Left ventricle myocardium inferior (tissue), 1 donor: ENCODE measurements around the gene ADAM12. TPM values are rescaled to one million over a fixed set of nuclear protein-coding genes. Genes with fewer than 3 reads are reported as not detected.

Experiments
- DNase-seq: peaks from one replicate; pipeline ENCODE4 v3.0.0-alpha.2; 2020
- H3K27ac ChIP-seq: fragments of 200-600 bp; replicated peaks from 2 replicates; pipeline ENCODE4 v1.8.0; 2021
- H3K27me3 ChIP-seq: fragments of 200-600 bp; 2 replicates; pipeline ENCODE4 v1.8.0; 2021; ENCODE audit warnings: low read depth
- H3K36me3 ChIP-seq: fragments of 200-600 bp; 2 replicates; pipeline ENCODE4 v1.8.0; 2021
- H3K4me1 ChIP-seq: fragments of 200-600 bp; 2 replicates; pipeline ENCODE4 v1.8.0; 2021
- H3K4me3 ChIP-seq: fragments of 200-600 bp; 2 replicates; pipeline ENCODE4 v1.8.0; 2021; ENCODE audit warnings: mild to moderate bottlenecking, moderate library complexity
- H3K9me3 ChIP-seq: fragments of 200-600 bp; replicated peaks from 2 replicates; pipeline ENCODE4 v1.8.0; 2021
- CTCF ChIP-seq: fragments of 200-600 bp; IDR thresholded peaks from 2 replicates; pipeline ENCODE4 v1.8.0; 2021; ENCODE audit warnings: antibody characterized with exemption, mild to moderate bottlenecking, borderline replicate concordance
- intact Hi-C: fragments of 100-400 bp; cut with micrococcal nuclease; formaldehyde crosslinking; loops from one replicate; pipeline ENCODE4 v1.11.0; 2022
- total RNA-seq: library from RNA; stranded (reverse); fragmentation: NEBNext Ultra II Directional; extraction: Animal tissue kit (Norgen Biotek cat#: 25700); gene quantifications from one replicate; pipeline ENCODE4 v1.2.1, GENCODE V29; 2021
- donor health status: DM: no; HTN: yes; CAD: no; lungs with severe emphysema.

ADAM12 gene
- total RNA-seq, 1 donor from 2014 or later = 0.27 TPM

GRCh38 chr10:126128581-126128980 is 259.7 kb downstream of the ADAM12 start:
- H3K27ac ChIP-seq = no peak overlapping the region
- intact Hi-C loops = no loop called here

GRCh38 chr10:126127481-126128029 is 260.7 kb downstream of the ADAM12 start:
- H3K36me3 ChIP-seq = no peaks in the 10 kb centered on the region
- no peak for DNase-seq
- no peak overlapping the region for H3K4me3 ChIP-seq
- TF ChIP-seq CTCF = no peak
- H3K27ac ChIP-seq = no peak overlapping the region
- no peaks in the 10 kb centered on the region for H3K9me3 ChIP-seq
- H3K4me1 ChIP-seq = peaks cover 4% of the 10 kb centered on the region
- no peaks in the 10 kb centered on the region for H3K27me3 ChIP-seq
- intact Hi-C loops = no loop called here

More at GRCh38 chr10:126128581-126128980, 259.7 kb downstream of the ADAM12 start:
- Histone ChIP-seq H3K9me3 (no peaks in the 10 kb centered on the region), H3K4me1 (peaks cover 4% of the 10 kb centered on the region), H3K36me3 (no peaks in the 10 kb centered on the region), H3K27me3 (no peaks in the 10 kb centered on the region), H3K4me3 (no peak overlapping the region)
- no peak for TF ChIP-seq CTCF
- DNase-seq = no peak

- no peak for DNase-seq
- Histone ChIP-seq H3K27ac (no peak overlapping the region), H3K36me3 (no peaks in the 10 kb centered on the region), H3K4me1 (peaks cover 4% of the 10 kb centered on the region), H3K4me3 (no peak overlapping the region), H3K9me3 (no peaks in the 10 kb centered on the region), H3K27me3 (no peaks in the 10 kb centered on the region)
- no peak for TF ChIP-seq CTCF
- intact Hi-C loops = no loop called here
Measured at GRCh38 chr10:126126866-126127265, 261.4 kb downstream of the ADAM12 start.

GRCh38 chr10:126126023-126126422 is 262.3 kb downstream of the ADAM12 start:
- H3K9me3 ChIP-seq = no peaks in the 10 kb centered on the region
- no peak overlapping the region for H3K27ac ChIP-seq
- H3K4me1 ChIP-seq = no peaks in the 10 kb centered on the region
- no peaks in the 10 kb centered on the region for H3K27me3 ChIP-seq
- intact Hi-C loops = no loop called here
- H3K4me3 ChIP-seq = no peak overlapping the region
- no peak for DNase-seq
- no peaks in the 10 kb centered on the region for H3K36me3 ChIP-seq
- TF ChIP-seq CTCF = no peak

- Histone ChIP-seq H3K27me3 (no peaks in the 10 kb centered on the region), H3K9me3 (no peaks in the 10 kb centered on the region), H3K4me1 (no peaks in the 10 kb centered on the region), H3K27ac (no peak overlapping the region), H3K36me3 (no peaks in the 10 kb centered on the region), H3K4me3 (no peak overlapping the region)
- TF ChIP-seq CTCF = no peak
- no peak for DNase-seq
- intact Hi-C loops = no loop called here
Measured at GRCh38 chr10:126124668-126125349, 263.5 kb downstream of the ADAM12 start.
